Measurements from ENCODE around the gene CCDC88B. TPM values are rescaled to one million over a fixed set of nuclear protein-coding genes. Genes with fewer than 3 reads are reported as not detected.

CCDC88B gene
- total RNA-seq, 1 experiment from 2014 or later, result 1.7 TPM

Other genes with a start within 250 kb of the CCDC88B start
- 19.4 and 47.1 TPM in 2 replicates for gene MACROD1, start 174.1 kb upstream of the CCDC88B start, total RNA-seq (2014; rRNA removed; shearing (Covaris generic))
- gene STIP1, start 154.0 kb upstream of the CCDC88B start, total RNA-seq (2014; rRNA removed; shearing (Covaris generic)), result 283 and 358 TPM in 2 replicates
- 3.0 and 5.7 TPM in 2 replicates for gene FERMT3, start 133.5 kb upstream of the CCDC88B start, total RNA-seq (2014; rRNA removed; shearing (Covaris generic))
- 19.8 and 19.9 TPM in 2 replicates for gene TRPT1, start 114.0 kb upstream of the CCDC88B start, total RNA-seq (2014; rRNA removed; shearing (Covaris generic))
- 43.1 and 51.3 TPM in 2 replicates for gene NUDT22, start 113.9 kb upstream of the CCDC88B start, total RNA-seq (2014; rRNA removed; shearing (Covaris generic))
- 1.7 and 2.7 TPM in 2 replicates for gene DNAJC4, start 109.7 kb upstream of the CCDC88B start, total RNA-seq (2014; rRNA removed; shearing (Covaris generic))
- 6.7 and 8.9 TPM in 2 replicates for gene VEGFB, start 105.6 kb upstream of the CCDC88B start, total RNA-seq (2014; rRNA removed; shearing (Covaris generic))
- gene FKBP2, start 99.1 kb upstream of the CCDC88B start, total RNA-seq (2014; rRNA removed; shearing (Covaris generic)), result 18.8 and 102 TPM in 2 replicates
- 414 and 421 TPM in 2 replicates for gene PPP1R14B, start 93.3 kb upstream of the CCDC88B start, total RNA-seq (2014; rRNA removed; shearing (Covaris generic))
- gene PLCB3, start 88.7 kb upstream of the CCDC88B start, total RNA-seq (2014; rRNA removed; shearing (Covaris generic)), result 11.5 and 13.2 TPM in 2 replicates
- 63.5 and 65.9 TPM in 2 replicates for gene BAD, start 55.5 kb upstream of the CCDC88B start, total RNA-seq (2014; rRNA removed; shearing (Covaris generic))
- 14.3 and 24.6 TPM in 2 replicates for gene GPR137, start 54.4 kb upstream of the CCDC88B start, total RNA-seq (2014; rRNA removed; shearing (Covaris generic))
- gene KCNK4, start 48.9 kb upstream of the CCDC88B start, total RNA-seq (2014; rRNA removed; shearing (Covaris generic)), result 0.23 TPM in 1 of 2 replicates, not detected in the other
- 0.23 and 6.0 TPM in 2 replicates for gene CATSPERZ, start 39.8 kb upstream of the CCDC88B start, total RNA-seq (2014; rRNA removed; shearing (Covaris generic))
- gene ESRRA, start 34.7 kb upstream of the CCDC88B start, total RNA-seq (2014; rRNA removed; shearing (Covaris generic)), result 35.0 and 37.5 TPM in 2 replicates
- gene TRMT112, start 22.6 kb upstream of the CCDC88B start, total RNA-seq (2014; rRNA removed; shearing (Covaris generic)), result 565 and 690 TPM in 2 replicates
- gene PRDX5, start 22.1 kb upstream of the CCDC88B start, total RNA-seq (2014; rRNA removed; shearing (Covaris generic)), result 213 and 229 TPM in 2 replicates
- 28.7 and 38.6 TPM in 2 replicates for gene RPS6KA4, start 19.0 kb downstream of the CCDC88B start, total RNA-seq (2014; rRNA removed; shearing (Covaris generic))
- gene SLC22A11, start 215.7 kb downstream of the CCDC88B start, total RNA-seq (2014; rRNA removed; shearing (Covaris generic)), result not detected in 2 replicates

Data from Daoy (cell line).